ENCODE results near the gene PAWR. TPM values are rescaled to one million over a fixed set of nuclear protein-coding genes. Genes with fewer than 3 reads are reported as not detected.

The PAWR gene
- total and polyA plus RNA-seq, 2 of the 13 experiments (the other 11 are each of a cell fraction or from before 2014, with no cell fraction given) = 29.1 to 36.1 TPM

DNA sequence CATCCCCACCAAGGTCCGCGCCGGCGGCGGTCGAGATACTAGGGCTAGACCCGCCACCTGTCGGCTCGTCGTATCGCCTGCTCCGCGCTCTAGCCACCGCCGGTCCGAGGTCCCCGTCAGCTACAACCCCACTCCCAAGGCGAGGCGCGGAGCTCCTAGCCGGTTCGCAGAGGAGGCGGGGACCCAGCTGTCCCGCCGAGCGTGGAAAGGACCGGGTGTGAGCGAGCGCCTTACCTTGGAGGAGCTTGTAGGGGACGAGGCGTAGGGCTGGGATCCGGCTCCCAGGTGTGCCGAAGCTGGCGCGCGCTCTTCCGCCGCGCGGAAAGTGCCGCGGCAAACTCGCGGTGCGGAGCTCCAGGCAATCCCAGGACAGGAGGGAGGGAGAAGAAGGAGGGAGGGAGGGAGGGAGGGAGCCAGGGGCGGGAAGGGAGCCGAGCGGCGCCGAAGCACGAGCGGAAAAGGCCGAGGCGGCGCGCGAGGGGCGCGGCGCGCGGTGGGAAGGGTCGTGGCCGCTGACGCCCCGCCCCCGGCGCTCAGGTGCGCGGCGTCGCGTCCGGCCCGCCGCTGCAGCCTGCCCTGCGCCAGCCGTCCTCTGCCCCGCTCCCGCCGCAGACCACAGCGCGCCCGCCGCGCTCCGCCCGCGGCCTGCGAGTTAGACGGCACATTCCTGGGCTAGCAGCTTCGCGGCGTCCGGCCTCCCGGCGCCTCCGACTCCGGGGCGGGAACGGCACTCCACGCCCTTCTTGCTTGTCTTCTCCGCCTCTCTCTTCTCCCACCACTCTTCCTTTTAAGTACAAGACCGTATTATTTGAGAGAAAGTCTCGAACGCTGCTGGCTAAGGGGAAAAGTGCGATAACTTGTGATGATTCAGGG lies at the start of gene PAWR (continued):
- TF ChIP-seq TBL1XR1 (IDR thresholded peaks at IDR 0.05; ENCODE audit: borderline replicate concordance, low read length, partially characterized antibody) = no peak
- 0 out of 2 replicates have a peak, but pooled peaks have one; percentile 19 for TF ChIP-seq TOE1 (CRISPR knock-in tag; IDR thresholded peaks at IDR 0.05)
- TF ChIP-seq, protein P1, sequence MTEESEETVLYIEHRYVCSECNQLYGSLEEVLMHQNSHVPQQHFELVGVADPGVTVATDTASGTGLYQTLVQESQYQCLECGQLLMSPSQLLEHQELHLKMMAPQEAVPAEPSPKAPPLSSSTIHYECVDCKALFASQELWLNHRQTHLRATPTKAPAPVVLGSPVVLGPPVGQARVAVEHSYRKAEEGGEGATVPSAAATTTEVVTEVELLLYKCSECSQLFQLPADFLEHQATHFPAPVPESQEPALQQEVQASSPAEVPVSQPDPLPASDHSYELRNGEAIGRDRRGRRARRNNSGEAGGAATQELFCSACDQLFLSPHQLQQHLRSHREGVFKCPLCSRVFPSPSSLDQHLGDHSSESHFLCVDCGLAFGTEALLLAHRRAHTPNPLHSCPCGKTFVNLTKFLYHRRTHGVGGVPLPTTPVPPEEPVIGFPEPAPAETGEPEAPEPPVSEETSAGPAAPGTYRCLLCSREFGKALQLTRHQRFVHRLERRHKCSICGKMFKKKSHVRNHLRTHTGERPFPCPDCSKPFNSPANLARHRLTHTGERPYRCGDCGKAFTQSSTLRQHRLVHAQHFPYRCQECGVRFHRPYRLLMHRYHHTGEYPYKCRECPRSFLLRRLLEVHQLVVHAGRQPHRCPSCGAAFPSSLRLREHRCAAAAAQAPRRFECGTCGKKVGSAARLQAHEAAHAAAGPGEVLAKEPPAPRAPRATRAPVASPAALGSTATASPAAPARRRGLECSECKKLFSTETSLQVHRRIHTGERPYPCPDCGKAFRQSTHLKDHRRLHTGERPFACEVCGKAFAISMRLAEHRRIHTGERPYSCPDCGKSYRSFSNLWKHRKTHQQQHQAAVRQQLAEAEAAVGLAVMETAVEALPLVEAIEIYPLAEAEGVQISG (CRISPR knock-in tag; IDR thresholded peaks at IDR 0.05) = no peak; the same call in 1 of the 2 replicates
- TF ChIP-seq, protein P2, sequence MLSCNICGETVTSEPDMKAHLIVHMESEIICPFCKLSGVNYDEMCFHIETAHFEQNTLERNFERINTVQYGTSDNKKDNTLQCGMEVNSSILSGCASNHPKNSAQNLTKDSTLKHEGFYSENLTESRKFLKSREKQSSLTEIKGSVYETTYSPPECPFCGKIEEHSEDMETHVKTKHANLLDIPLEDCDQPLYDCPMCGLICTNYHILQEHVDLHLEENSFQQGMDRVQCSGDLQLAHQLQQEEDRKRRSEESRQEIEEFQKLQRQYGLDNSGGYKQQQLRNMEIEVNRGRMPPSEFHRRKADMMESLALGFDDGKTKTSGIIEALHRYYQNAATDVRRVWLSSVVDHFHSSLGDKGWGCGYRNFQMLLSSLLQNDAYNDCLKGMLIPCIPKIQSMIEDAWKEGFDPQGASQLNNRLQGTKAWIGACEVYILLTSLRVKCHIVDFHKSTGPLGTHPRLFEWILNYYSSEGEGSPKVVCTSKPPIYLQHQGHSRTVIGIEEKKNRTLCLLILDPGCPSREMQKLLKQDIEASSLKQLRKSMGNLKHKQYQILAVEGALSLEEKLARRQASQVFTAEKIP (CRISPR knock-in tag; IDR thresholded peaks at IDR 0.05; ENCODE audit: borderline replicate concordance) = no peak
